K562 (cell line): ENCODE results near the gene CEP295NL. TPM values are rescaled to one million over a fixed set of nuclear protein-coding genes. Genes with fewer than 3 reads are reported as not detected.

Experiments
- ATF1 ChIP-seq, 2 experiments: fragments of 450-650 bp in 1 of 2; IDR thresholded peaks; 2 replicates each; pipeline ENCODE4 v1.6.1; 2016; ENCODE audit warnings: missing compliant biosample characterization in 1 of 2, missing genetic modification characterization in 1 of 2
- BRD9 ChIP-seq: fragments of 450-650 bp; IDR thresholded peaks from 2 replicates; pipeline ENCODE4 v1.6.1; 2018; ENCODE audit warnings: low read depth; ENCODE audit not compliant: partially characterized antibody
- CCNT2 ChIP-seq: IDR thresholded peaks from 2 replicates; pipeline ENCODE4 v1.6.1; 2011; ENCODE audit warnings: borderline replicate concordance, low read depth, mild to moderate bottlenecking, moderate library complexity, mixed read lengths, low read length; ENCODE audit not compliant: insufficient read length; ENCODE audit errors: extremely low read depth
- FOSL1 ChIP-seq: fragments of 200-800 bp; sonication (Bioruptor generic); conservative IDR thresholded peaks from 2 replicates; pipeline ENCODE4 v1.6.1; 2016; ENCODE audit warnings: missing genetic modification characterization, missing compliant biosample characterization
- FOXJ2 ChIP-seq: fragments of 200-800 bp; sonication (Bioruptor generic); IDR thresholded peaks from 2 replicates; pipeline ENCODE4 v1.6.1; 2016; ENCODE audit warnings: missing genetic modification characterization, missing compliant biosample characterization
- FOXM1 ChIP-seq, 2 experiments: fragments of 450-650 bp in 1 of 2; sonication (generic) in 1 of 2; formaldehyde crosslinking in 1 of 2; IDR thresholded peaks; 2 replicates each; pipeline versions ENCODE4 v1.6.1 to v1.9.0; 2017 to 2022; ENCODE audit warnings: low read depth in 2 of 2, mild to moderate bottlenecking in 2 of 2, missing genetic modification reagents in 1 of 2, moderate library complexity in 1 of 2
- HDGF ChIP-seq: fragments of 450-650 bp; IDR thresholded peaks from 2 replicates; pipeline ENCODE4 v1.6.1; 2016
- KDM4B ChIP-seq, 2 experiments: fragments of 450-650 bp in 1 of 2; sonication (generic) in 1 of 2; IDR thresholded peaks; 2 replicates each; pipeline ENCODE4 v1.6.1; 2016 to 2017; ENCODE audit warnings: borderline replicate concordance in 2 of 2, antibody characterized with exemption in 1 of 2, low read depth in 1 of 2, mild to moderate bottlenecking in 1 of 2
- ZNF583 ChIP-seq: fragments of 250-450 bp; sonication (Bioruptor Pico); IDR thresholded peaks from 2 replicates; pipeline ENCODE4 v1.4.0; 2020
- polyA plus RNA-seq, 8 experiments: library from polyadenylated mRNA; depleted of rRNA in 4 of 8; stranded (reverse) in 5 of 8; unstranded in 3 of 8; fragments of >200 nt; fragmentation: Nextera tagmentation in 2 of 8; fragmentation: Illumina TruSeq in 1 of 8; extraction: Ambion mirVana in 2 of 8; extraction: Trizol in 1 of 8; gene quantifications; 2 replicates each; pipeline versions ENCODE4 v1.2.1 to v1.2.3, GENCODE V29; 2011 to 2014; ENCODE audit warnings: inconsistent platforms in 1 of 8, missing spikeins in 1 of 8
- total RNA-seq, 7 experiments: library from RNA; depleted of rRNA in 6 of 7; stranded (reverse); fragments of >200 nt in 6 of 7; fragmentation: Illumina TruSeq in 2 of 7; extraction: Trizol in 2 of 7; gene quantifications; 2 replicates each; pipeline versions ENCODE4 v1.2.1 to v1.2.3, GENCODE V29; 2011 to 2021; ENCODE audit warnings: low replicate concordance in 1 of 7
- TF ChIP-seq, protein P1 (sequence below): fragments of 450-650 bp; IDR thresholded peaks from 2 replicates; pipeline ENCODE4 v1.6.1; 2016; ENCODE audit warnings: mild to moderate bottlenecking, moderate library complexity
- TF ChIP-seq, protein P2 (sequence below): IDR thresholded peaks from 2 replicates; pipeline ENCODE4 v1.6.1; 2014; ENCODE audit warnings: antibody characterized with exemption
- TF ChIP-seq, protein P3 (sequence below): sonication (generic); formaldehyde crosslinking; IDR thresholded peaks from 2 replicates; pipeline ENCODE4 v1.8.0; 2022; ENCODE audit warnings: mild to moderate bottlenecking, low read depth, missing genetic modification reagents

The CEP295NL gene
- total and polyA plus RNA-seq, 9 of the 15 experiments (the other 6 are each of a cell fraction or from before 2014, with no cell fraction given): not detected

DNA sequence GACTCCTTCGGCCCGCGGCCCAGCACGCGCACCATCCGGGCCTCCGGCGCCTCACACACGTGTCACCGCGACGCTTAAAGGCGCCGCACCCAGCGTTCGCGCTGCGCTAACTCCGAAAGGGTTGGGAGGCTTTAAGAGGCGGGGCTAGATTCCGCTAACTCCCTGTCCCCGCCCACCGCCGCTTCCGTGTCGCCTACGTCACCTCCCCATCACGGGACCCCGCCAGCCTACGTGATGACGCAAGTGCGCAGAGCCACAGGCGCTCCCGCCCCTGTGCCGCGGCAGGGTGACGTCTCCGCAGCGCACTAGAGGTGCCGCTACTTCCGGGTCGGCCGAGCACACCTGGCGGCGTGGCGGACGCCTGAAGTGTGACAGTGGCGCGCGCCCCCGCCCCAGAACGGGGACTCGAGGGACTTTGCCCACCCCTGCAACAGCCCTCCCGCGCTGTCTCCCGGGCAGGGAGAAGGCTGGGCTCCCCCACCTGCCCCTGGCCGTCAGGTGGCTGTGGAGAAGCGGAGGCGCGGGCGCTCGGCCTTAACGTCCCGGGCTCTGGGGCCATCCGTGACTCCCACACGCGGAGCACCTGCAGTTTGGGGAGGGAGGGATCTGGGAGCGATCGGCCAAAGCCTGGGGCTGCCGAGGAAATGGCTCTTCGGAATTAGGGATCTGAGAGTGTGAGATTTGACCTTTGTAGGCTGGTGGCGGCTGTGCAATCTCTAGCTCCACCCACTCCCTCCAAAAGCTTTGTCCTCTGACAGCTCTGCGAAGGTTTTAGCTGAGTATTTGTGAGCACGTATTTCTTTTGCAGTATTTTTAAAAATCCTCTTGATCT lies 62.0 kb downstream of the CEP295NL start, which contains the start of gene USP36 (continued):
- TF ChIP-seq, protein P1, sequence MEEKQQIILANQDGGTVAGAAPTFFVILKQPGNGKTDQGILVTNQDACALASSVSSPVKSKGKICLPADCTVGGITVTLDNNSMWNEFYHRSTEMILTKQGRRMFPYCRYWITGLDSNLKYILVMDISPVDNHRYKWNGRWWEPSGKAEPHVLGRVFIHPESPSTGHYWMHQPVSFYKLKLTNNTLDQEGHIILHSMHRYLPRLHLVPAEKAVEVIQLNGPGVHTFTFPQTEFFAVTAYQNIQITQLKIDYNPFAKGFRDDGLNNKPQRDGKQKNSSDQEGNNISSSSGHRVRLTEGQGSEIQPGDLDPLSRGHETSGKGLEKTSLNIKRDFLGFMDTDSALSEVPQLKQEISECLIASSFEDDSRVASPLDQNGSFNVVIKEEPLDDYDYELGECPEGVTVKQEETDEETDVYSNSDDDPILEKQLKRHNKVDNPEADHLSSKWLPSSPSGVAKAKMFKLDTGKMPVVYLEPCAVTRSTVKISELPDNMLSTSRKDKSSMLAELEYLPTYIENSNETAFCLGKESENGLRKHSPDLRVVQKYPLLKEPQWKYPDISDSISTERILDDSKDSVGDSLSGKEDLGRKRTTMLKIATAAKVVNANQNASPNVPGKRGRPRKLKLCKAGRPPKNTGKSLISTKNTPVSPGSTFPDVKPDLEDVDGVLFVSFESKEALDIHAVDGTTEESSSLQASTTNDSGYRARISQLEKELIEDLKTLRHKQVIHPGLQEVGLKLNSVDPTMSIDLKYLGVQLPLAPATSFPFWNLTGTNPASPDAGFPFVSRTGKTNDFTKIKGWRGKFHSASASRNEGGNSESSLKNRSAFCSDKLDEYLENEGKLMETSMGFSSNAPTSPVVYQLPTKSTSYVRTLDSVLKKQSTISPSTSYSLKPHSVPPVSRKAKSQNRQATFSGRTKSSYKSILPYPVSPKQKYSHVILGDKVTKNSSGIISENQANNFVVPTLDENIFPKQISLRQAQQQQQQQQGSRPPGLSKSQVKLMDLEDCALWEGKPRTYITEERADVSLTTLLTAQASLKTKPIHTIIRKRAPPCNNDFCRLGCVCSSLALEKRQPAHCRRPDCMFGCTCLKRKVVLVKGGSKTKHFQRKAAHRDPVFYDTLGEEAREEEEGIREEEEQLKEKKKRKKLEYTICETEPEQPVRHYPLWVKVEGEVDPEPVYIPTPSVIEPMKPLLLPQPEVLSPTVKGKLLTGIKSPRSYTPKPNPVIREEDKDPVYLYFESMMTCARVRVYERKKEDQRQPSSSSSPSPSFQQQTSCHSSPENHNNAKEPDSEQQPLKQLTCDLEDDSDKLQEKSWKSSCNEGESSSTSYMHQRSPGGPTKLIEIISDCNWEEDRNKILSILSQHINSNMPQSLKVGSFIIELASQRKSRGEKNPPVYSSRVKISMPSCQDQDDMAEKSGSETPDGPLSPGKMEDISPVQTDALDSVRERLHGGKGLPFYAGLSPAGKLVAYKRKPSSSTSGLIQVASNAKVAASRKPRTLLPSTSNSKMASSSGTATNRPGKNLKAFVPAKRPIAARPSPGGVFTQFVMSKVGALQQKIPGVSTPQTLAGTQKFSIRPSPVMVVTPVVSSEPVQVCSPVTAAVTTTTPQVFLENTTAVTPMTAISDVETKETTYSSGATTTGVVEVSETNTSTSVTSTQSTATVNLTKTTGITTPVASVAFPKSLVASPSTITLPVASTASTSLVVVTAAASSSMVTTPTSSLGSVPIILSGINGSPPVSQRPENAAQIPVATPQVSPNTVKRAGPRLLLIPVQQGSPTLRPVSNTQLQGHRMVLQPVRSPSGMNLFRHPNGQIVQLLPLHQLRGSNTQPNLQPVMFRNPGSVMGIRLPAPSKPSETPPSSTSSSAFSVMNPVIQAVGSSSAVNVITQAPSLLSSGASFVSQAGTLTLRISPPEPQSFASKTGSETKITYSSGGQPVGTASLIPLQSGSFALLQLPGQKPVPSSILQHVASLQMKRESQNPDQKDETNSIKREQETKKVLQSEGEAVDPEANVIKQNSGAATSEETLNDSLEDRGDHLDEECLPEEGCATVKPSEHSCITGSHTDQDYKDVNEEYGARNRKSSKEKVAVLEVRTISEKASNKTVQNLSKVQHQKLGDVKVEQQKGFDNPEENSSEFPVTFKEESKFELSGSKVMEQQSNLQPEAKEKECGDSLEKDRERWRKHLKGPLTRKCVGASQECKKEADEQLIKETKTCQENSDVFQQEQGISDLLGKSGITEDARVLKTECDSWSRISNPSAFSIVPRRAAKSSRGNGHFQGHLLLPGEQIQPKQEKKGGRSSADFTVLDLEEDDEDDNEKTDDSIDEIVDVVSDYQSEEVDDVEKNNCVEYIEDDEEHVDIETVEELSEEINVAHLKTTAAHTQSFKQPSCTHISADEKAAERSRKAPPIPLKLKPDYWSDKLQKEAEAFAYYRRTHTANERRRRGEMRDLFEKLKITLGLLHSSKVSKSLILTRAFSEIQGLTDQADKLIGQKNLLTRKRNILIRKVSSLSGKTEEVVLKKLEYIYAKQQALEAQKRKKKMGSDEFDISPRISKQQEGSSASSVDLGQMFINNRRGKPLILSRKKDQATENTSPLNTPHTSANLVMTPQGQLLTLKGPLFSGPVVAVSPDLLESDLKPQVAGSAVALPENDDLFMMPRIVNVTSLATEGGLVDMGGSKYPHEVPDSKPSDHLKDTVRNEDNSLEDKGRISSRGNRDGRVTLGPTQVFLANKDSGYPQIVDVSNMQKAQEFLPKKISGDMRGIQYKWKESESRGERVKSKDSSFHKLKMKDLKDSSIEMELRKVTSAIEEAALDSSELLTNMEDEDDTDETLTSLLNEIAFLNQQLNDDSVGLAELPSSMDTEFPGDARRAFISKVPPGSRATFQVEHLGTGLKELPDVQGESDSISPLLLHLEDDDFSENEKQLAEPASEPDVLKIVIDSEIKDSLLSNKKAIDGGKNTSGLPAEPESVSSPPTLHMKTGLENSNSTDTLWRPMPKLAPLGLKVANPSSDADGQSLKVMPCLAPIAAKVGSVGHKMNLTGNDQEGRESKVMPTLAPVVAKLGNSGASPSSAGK: peak; percentile 71
- no peak for TF ChIP-seq BRD9
- peak; percentile 70 for TF ChIP-seq ATF1 (CRISPR knock-in tag; IDR thresholded peaks at IDR 0.05)
- peak; percentile 100 for TF ChIP-seq ATF1 (tag; IDR thresholded peaks at IDR 0.05)
- peak; percentile 68; the same call in 1 of the 2 replicates for TF ChIP-seq ZNF583 (CRISPR knock-in tag)
- TF ChIP-seq, protein P2, sequence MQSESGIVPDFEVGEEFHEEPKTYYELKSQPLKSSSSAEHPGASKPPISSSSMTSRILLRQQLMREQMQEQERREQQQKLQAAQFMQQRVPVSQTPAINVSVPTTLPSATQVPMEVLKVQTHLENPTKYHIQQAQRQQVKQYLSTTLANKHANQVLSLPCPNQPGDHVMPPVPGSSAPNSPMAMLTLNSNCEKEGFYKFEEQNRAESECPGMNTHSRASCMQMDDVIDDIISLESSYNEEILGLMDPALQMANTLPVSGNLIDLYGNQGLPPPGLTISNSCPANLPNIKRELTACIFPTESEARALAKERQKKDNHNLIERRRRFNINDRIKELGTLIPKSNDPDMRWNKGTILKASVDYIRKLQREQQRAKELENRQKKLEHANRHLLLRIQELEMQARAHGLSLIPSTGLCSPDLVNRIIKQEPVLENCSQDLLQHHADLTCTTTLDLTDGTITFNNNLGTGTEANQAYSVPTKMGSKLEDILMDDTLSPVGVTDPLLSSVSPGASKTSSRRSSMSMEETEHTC: peak; percentile 98
- TF ChIP-seq FOXM1 (IDR thresholded peaks at IDR 0.05; ENCODE audit: low read depth): peak; percentile 95
- no peak; the same call in 1 of the 2 replicates for TF ChIP-seq FOXM1 (CRISPR knock-in tag; IDR thresholded peaks at IDR 0.05; ENCODE audit: low read depth)
- TF ChIP-seq, protein P3, sequence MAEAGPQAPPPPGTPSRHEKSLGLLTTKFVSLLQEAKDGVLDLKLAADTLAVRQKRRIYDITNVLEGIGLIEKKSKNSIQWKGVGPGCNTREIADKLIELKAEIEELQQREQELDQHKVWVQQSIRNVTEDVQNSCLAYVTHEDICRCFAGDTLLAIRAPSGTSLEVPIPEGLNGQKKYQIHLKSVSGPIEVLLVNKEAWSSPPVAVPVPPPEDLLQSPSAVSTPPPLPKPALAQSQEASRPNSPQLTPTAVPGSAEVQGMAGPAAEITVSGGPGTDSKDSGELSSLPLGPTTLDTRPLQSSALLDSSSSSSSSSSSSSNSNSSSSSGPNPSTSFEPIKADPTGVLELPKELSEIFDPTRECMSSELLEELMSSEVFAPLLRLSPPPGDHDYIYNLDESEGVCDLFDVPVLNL (CRISPR knock-in tag): peak; percentile 62
- TF ChIP-seq FOSL1 (tag): peak; percentile 70
- TF ChIP-seq CCNT2: peak; percentile 85
- peak in 1 of 2 experiments; percentile 27; a peak in 1 of 4 replicates for TF ChIP-seq KDM4B (IDR thresholded peaks at IDR 0.05; ENCODE audit: borderline replicate concordance in 2 of 2, low read depth in 1 of 2)
- no peak for TF ChIP-seq HDGF
- TF ChIP-seq FOXJ2 (tag): no peak
